K562 (cell line): ENCODE measurements around the gene DYRK1A. TPM values are rescaled to one million over a fixed set of nuclear protein-coding genes. Genes with fewer than 3 reads are reported as not detected.

Experiments
- GABPB2 ChIP-seq: fragments of 250-450 bp; sonication (Bioruptor Pico); conservative IDR thresholded peaks from 2 replicates; pipeline ENCODE4 v1.5.1; 2021; ENCODE audit warnings: mild to moderate bottlenecking
- MGA ChIP-seq: fragments of 450-650 bp; IDR thresholded peaks from 2 replicates; pipeline ENCODE4 v1.6.1; 2016; ENCODE audit warnings: mild to moderate bottlenecking, moderate library complexity
- PRMT5 ChIP-seq: sonication (generic); formaldehyde crosslinking; IDR thresholded peaks from 2 replicates; pipeline ENCODE4 v1.5.0; 2020; ENCODE audit warnings: missing genetic modification reagents
- PRPF4 ChIP-seq: fragments of 200-400 bp; formaldehyde crosslinking; IDR thresholded peaks from one replicate; pipeline ENCODE4 v1.6.1; 2017; ENCODE audit warnings: low read length, low read depth, mild to moderate bottlenecking; ENCODE audit not compliant: insufficient read depth, poor library complexity, severe bottlenecking
- ZBTB40 ChIP-seq, 2 experiments: fragments of 450-650 bp in 1 of 2; sonication (generic) in 1 of 2; formaldehyde crosslinking in 1 of 2; IDR thresholded peaks; 2 replicates each; pipeline versions ENCODE4 v1.7.1 to v1.9.0; 2016 to 2022; ENCODE audit warnings: inconsistent platforms in 1 of 2, mild to moderate bottlenecking in 1 of 2, missing genetic modification reagents in 1 of 2
- ZNF830 ChIP-seq: fragments of 250-450 bp; sonication (Bioruptor Pico); IDR thresholded peaks from 2 replicates; pipeline ENCODE4 v1.5.0; 2021; ENCODE audit warnings: mild to moderate bottlenecking
- polyA plus RNA-seq, 8 experiments: library from polyadenylated mRNA; depleted of rRNA in 4 of 8; stranded (reverse) in 5 of 8; unstranded in 3 of 8; fragments of >200 nt; fragmentation: Nextera tagmentation in 2 of 8; fragmentation: Illumina TruSeq in 1 of 8; extraction: Ambion mirVana in 2 of 8; extraction: Trizol in 1 of 8; gene quantifications; 2 replicates each; pipeline versions ENCODE4 v1.2.1 to v1.2.3, GENCODE V29; 2011 to 2014; ENCODE audit warnings: inconsistent platforms in 1 of 8, missing spikeins in 1 of 8
- total RNA-seq, 7 experiments: library from RNA; depleted of rRNA in 6 of 7; stranded (reverse); fragments of >200 nt in 6 of 7; fragmentation: Illumina TruSeq in 2 of 7; extraction: Trizol in 2 of 7; gene quantifications; 2 replicates each; pipeline versions ENCODE4 v1.2.1 to v1.2.3, GENCODE V29; 2011 to 2021; ENCODE audit warnings: low replicate concordance in 1 of 7

DYRK1A gene
- total and polyA plus RNA-seq, 9 of the 15 experiments (the other 6 are each of a cell fraction or from before 2014, with no cell fraction given) = 3.7 to 64.8 (median 42.3) TPM

- TF ChIP-seq MGA (peak; percentile 97), GABPB2 (CRISPR knock-in tag) (no peak), PRPF4 (no peak), ZBTB40 (IDR thresholded peaks at IDR 0.05) (no peak), ZBTB40 (CRISPR knock-in tag; IDR thresholded peaks at IDR 0.05) (no peak), PRMT5 (CRISPR knock-in tag) (no peak), ZNF830 (CRISPR knock-in tag) (peak; percentile 63; the same call in 1 of the 2 replicates)
Observed at GRCh38 chr21:37563641-37564340, 197.2 kb downstream of the DYRK1A start (continued).
